GM13977 (cell line): Measurements from ENCODE around the gene DERA.

Experiments
- DNase-seq: peaks from one replicate; pipeline ENCODE4 v3.0.0; 2012; ENCODE audit warnings: low spot score
- in situ Hi-C: fragments of 300-500 bp; cut with MboI; formaldehyde crosslinking; loops from one replicate; pipeline ENCODE4 v1.12.0; 2022; ENCODE audit warnings: low sequenced_read_pairs, low pct_unique_long_range_greater_than_20kb, mixed read lengths, inconsistent platforms; ENCODE audit not compliant: unreplicated experiment
- TF ChIP-seq, protein P1 (sequence below): IDR thresholded peaks from 2 replicates; pipeline ENCODE4 v1.5.1; 2012; ENCODE audit warnings: mild to moderate bottlenecking, control low read depth; ENCODE audit not compliant: insufficient read depth; ENCODE audit errors: extremely low read depth, missing control alignments

The DERA gene

DNA sequence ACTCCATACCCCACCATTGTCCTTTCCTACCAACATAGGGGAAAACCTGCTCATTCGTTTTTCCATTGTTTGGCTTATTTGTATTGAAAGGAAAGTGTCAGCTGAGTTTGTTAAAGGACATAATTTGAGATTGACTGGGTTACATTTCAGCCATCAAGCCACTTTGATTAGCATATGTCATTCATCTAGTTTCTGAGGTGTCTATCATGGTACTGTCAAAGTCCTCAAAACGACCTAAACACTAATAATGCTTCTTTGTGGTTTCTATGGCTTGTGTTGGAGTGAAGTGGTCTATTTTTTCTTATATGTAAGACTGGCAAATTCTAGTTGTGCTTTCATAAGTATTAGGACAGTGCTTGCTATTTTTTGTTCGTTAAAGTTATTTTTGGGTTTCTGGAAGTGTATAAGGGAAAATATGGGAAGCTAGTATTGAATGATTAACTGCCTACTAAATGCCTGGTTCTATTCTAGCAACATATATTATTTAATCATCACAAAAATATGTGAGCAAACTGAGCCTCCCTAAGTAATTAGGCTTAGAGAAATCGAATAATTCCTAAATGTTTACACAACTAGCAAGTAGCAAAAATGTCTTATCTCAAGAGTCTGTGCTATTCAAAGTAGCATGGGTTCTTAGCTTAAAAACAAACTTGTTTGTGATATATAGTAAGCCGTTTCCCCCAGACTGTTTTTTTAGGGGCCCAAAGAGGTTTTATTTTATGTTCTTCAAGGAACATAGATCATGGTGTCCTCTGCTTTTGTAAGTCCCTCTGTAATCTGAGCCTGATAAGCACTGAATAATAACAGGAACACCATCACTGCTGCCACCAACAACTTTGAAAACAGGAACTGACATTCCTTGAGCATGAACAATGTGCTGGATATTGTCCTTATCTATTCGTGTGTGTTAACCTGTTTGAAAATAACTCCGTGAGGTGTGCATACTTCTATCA is 67.1 kb downstream of the DERA start:
- TF ChIP-seq, protein P1, sequence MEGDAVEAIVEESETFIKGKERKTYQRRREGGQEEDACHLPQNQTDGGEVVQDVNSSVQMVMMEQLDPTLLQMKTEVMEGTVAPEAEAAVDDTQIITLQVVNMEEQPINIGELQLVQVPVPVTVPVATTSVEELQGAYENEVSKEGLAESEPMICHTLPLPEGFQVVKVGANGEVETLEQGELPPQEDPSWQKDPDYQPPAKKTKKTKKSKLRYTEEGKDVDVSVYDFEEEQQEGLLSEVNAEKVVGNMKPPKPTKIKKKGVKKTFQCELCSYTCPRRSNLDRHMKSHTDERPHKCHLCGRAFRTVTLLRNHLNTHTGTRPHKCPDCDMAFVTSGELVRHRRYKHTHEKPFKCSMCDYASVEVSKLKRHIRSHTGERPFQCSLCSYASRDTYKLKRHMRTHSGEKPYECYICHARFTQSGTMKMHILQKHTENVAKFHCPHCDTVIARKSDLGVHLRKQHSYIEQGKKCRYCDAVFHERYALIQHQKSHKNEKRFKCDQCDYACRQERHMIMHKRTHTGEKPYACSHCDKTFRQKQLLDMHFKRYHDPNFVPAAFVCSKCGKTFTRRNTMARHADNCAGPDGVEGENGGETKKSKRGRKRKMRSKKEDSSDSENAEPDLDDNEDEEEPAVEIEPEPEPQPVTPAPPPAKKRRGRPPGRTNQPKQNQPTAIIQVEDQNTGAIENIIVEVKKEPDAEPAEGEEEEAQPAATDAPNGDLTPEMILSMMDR = no peak
- in situ Hi-C loops = no loop called here
- no peak for DNase-seq

GRCh38 chr12:15979096-15980092 is 68.3 kb downstream of the DERA start:
- in situ Hi-C loops = no loop called here
- no peak for DNase-seq
- TF ChIP-seq, protein P1 = peak; percentile 44

DNA sequence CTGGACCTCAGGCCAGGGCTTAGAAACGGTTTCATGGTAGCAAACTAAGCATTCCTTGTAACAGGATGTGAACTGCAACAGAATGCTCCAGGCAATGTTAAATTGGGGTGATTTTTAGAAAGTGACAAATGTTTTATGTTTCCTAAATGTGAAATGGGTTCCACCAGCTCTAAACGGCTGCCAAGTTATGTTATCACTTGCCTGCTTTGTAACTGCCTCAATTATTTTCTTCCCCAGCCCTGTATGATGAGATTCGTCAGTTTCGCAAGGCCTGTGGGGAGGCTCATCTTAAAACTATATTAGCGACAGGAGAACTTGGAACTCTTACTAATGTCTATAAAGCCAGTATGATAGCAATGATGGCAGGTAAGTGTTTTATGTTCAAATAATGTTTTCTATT is 70.9 kb downstream of the DERA start:
- TF ChIP-seq, protein P1 = no peak
- in situ Hi-C loops = no loop called here
- DNase-seq = no peak

GRCh38 chr12:15982471-15982870 is 71.3 kb downstream of the DERA start:
- DNase-seq = no peak
- in situ Hi-C loops = no loop called here
- TF ChIP-seq, protein P1 = peak; percentile 31

- in situ Hi-C loops = no loop called here
- no peak for DNase-seq
- TF ChIP-seq, protein P1 = no peak
These were observed 71.8 kb downstream of the DERA start for GRCh38 chr12:15982921-15983320.

DNA sequence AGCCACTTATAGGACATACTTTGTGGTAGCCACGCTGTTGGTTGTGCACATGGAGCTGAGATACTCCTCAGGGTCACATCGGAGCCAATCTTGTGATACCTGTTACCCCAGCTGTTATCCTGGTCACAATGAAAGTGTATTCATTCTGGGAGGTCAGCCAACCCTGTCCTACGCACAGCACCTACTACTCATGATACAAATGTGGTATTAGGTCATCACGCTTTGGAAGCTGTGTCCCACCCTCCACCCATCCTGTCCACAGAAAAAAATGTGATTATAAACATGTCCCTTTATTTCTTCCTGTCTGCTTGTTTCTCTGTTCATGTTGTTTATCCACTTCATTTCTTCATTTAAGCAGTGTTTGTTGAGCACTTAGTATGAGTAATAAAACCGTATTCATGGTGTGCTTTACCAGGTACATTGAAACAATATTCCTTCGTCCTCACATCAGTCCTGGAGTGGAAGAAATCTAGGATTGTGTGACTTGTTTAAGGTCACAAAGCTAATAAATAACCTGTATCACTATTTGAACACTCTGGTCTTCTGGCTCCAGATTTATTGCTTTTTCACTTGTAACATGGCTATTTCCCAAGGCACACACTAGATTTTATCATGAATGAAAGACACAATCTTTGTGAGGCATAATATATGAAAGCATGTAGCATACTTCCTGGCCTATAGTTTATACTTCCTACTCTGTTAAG is 73.1 kb downstream of the DERA start:
- peak; percentile 15 for DNase-seq

More for the DNA sequence above, 73.1 kb downstream of the DERA start:
- TF ChIP-seq, protein P1 = no peak
- in situ Hi-C loops = no loop called here
